Fibroblast of lung (primary cell): ENCODE results near the gene FZD4.

ENCODE experiments used
- EZH2 ChIP-seq: IDR thresholded peaks from 2 replicates; pipeline ENCODE4 v1.5.1; 2012; ENCODE audit warnings: low read length, control low read depth, mild to moderate bottlenecking; ENCODE audit errors: missing control alignments
- TF ChIP-seq, protein P1 (sequence below), 2 donors: IDR thresholded peaks in 1 of 2; conservative IDR thresholded peaks in 1 of 2; 1 replicate in 1 of 2; 2 replicates in 1 of 2; pipeline ENCODE4 v1.5.1; 2011 to 2012; ENCODE audit warnings: low read length in 2 of 2, control low read depth in 1 of 2, inconsistent platforms in 1 of 2, low read depth in 1 of 2, mild to moderate bottlenecking in 1 of 2

DNA sequence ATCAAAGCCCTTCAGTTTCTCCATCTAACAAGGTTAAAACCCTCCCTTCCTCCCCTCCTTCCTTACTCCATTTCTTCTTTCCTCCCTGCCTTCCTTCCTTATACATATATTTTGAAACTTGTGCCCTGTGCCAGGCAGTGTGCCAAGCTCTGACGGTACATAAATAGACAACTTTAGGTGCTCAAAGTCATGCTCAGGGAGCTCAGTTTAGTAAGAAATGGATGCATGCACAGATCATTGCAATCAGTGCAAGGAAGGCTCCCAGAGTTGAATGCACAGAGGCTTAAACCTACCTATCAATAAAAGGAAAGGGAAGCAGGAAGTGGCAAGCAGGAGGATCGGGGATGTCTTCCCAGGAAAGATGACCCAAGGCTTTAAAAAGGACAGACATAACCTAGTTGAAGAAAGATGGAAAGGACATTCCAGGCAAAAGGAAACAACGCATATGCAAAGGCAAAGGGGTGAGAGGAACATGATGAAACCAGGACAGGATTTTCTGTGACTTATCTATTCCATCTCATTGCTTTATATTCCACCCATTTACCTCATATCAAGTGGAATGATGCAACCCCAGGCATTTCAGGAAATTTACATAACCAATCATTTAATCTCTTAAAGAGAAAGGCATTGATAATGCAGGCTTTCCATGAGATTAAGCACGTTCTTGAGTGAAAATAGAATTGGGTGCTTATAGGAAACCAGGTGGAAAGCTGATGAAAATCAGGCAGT is 13.2 kb downstream of the FZD4 start:
- TF ChIP-seq, protein P1, sequence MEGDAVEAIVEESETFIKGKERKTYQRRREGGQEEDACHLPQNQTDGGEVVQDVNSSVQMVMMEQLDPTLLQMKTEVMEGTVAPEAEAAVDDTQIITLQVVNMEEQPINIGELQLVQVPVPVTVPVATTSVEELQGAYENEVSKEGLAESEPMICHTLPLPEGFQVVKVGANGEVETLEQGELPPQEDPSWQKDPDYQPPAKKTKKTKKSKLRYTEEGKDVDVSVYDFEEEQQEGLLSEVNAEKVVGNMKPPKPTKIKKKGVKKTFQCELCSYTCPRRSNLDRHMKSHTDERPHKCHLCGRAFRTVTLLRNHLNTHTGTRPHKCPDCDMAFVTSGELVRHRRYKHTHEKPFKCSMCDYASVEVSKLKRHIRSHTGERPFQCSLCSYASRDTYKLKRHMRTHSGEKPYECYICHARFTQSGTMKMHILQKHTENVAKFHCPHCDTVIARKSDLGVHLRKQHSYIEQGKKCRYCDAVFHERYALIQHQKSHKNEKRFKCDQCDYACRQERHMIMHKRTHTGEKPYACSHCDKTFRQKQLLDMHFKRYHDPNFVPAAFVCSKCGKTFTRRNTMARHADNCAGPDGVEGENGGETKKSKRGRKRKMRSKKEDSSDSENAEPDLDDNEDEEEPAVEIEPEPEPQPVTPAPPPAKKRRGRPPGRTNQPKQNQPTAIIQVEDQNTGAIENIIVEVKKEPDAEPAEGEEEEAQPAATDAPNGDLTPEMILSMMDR (conservative IDR thresholded peaks at IDR 0.05 in 1 of 2, IDR thresholded peaks at IDR 0.05 in 1 of 2; ENCODE audit: low read depth in 1 of 2, low read length in 2 of 2): no peak
- TF ChIP-seq EZH2: no peak
